Mucosa of rectum (tissue), 2 donors: ENCODE measurements around the gene SSNA1.
A peak's percentile ranks its signal among the peaks of the same experiment; 100 is the strongest.

Experiments
- H3K27ac ChIP-seq, 2 donors: one replicate each; pipeline ENCODE4 v1.7.0; 2013; ENCODE audit warnings: inconsistent platforms in 2 of 2, low read depth in 2 of 2, low read length in 2 of 2
- H3K27me3 ChIP-seq, 2 donors: one replicate each; pipeline ENCODE4 v1.7.0; 2013; ENCODE audit warnings: low read length in 2 of 2; ENCODE audit not compliant: control insufficient read depth in 2 of 2, insufficient read depth in 2 of 2
- H3K36me3 ChIP-seq, 2 donors: one replicate each; pipeline ENCODE4 v1.7.0; 2013; ENCODE audit warnings: low read length in 2 of 2; ENCODE audit not compliant: control insufficient read depth in 2 of 2, insufficient read depth in 2 of 2
- H3K4me1 ChIP-seq, 2 donors: one replicate each; pipeline ENCODE4 v1.7.0; 2013; ENCODE audit warnings: low read length in 2 of 2, mild to moderate bottlenecking in 1 of 2; ENCODE audit not compliant: control insufficient read depth in 2 of 2, insufficient read depth in 2 of 2
- H3K4me3 ChIP-seq, 2 donors: one replicate each; pipeline ENCODE4 v1.7.0; 2013; ENCODE audit warnings: low read length in 2 of 2
- H3K9ac ChIP-seq, 2 donors: one replicate each; pipeline ENCODE4 v1.7.0; 2013; ENCODE audit warnings: low read length in 2 of 2, low read depth in 1 of 2, mild to moderate bottlenecking in 1 of 2
- H3K9me3 ChIP-seq, 2 donors: one replicate each; pipeline ENCODE4 v1.7.0; 2013; ENCODE audit warnings: low read length in 2 of 2; ENCODE audit not compliant: control insufficient read depth in 2 of 2
- donor health status: healthy.
- donor health status: Normal muscosa, but diverticular disease.

Gene SSNA1

GRCh38 chr9:137185921-137186320 lies 2.6 kb upstream of the SSNA1 start:
- no peaks in the 10 kb centered on the region for H3K9me3 ChIP-seq
- H3K9ac ChIP-seq: no peak overlapping the region
- no peak overlapping the region for H3K4me3 ChIP-seq
- no peak overlapping the region for H3K27ac ChIP-seq
- peaks cover 49 to 52% of the 10 kb centered on the region in 2 donors for H3K36me3 ChIP-seq
- H3K4me1 ChIP-seq: peaks cover 35 to 39% of the 10 kb centered on the region in 2 donors
- no peaks in the 10 kb centered on the region for H3K27me3 ChIP-seq

GRCh38 chr9:137186385-137186784 lies 2.1 kb upstream of the SSNA1 start:
- Histone ChIP-seq H3K27ac (no peak overlapping the region), H3K9me3 (no peaks in the 10 kb centered on the region), H3K27me3 (no peaks in the 10 kb centered on the region), H3K9ac (no peak overlapping the region), H3K36me3 (peaks cover 50 to 52% of the 10 kb centered on the region in 2 donors), H3K4me1 (peaks cover 38 to 41% of the 10 kb centered on the region in 2 donors), H3K4me3 (peak overlapping the region in 1 of 2 donors; percentile 97)

GRCh38 chr9:137187386-137187785 lies 1.1 kb upstream of the SSNA1 start:
- H3K9me3 ChIP-seq: no peaks in the 10 kb centered on the region
- peak overlapping the region in 1 of 2 donors; percentile 86 for H3K9ac ChIP-seq
- H3K36me3 ChIP-seq: peaks cover 54 to 60% of the 10 kb centered on the region in 2 donors
- H3K4me1 ChIP-seq: peaks cover 38 to 41% of the 10 kb centered on the region in 2 donors
- no peak overlapping the region for H3K27ac ChIP-seq
- no peaks in the 10 kb centered on the region for H3K27me3 ChIP-seq
- H3K4me3 ChIP-seq: peak overlapping the region; percentile 84 to 97

- Histone ChIP-seq H3K4me1 (peaks cover 41% of the 10 kb centered on the region in 2 donors), H3K27ac (peak overlapping the region; percentile 94 to 97), H3K4me3 (peak overlapping the region; percentile 84 to 97), H3K9me3 (no peaks in the 10 kb centered on the region), H3K27me3 (no peaks in the 10 kb centered on the region), H3K36me3 (peaks cover 48 to 56% of the 10 kb centered on the region in 2 donors), H3K9ac (peak overlapping the region; percentile 86 to 91)
These were observed 388 bp upstream of the SSNA1 start for GRCh38 chr9:137188086-137188489.

GRCh38 chr9:137189297-137190295 lies 1.1 kb downstream of the SSNA1 start:
- peaks cover 47 to 48% of the 10 kb centered on the region in 2 donors for H3K4me1 ChIP-seq

GRCh38 chr9:137190315-137190856 lies 1.9 kb downstream of the SSNA1 start:
- H3K27ac ChIP-seq: peak overlapping the region; percentile 52 to 94
- H3K4me1 ChIP-seq: peaks cover 54 to 56% of the 10 kb centered on the region in 2 donors
- no peaks in the 10 kb centered on the region for H3K9me3 ChIP-seq
- peaks cover 34 to 42% of the 10 kb centered on the region in 2 donors for H3K36me3 ChIP-seq
- H3K4me3 ChIP-seq: peak overlapping the region; percentile 84 to 97
- H3K27me3 ChIP-seq: no peaks in the 10 kb centered on the region
- H3K9ac ChIP-seq: peak overlapping the region; percentile 86 to 88

More at GRCh38 chr9:137189297-137190295, 1.1 kb downstream of the SSNA1 start:
- Histone ChIP-seq H3K36me3 (peaks cover 38 to 44% of the 10 kb centered on the region in 2 donors), H3K9me3 (no peaks in the 10 kb centered on the region), H3K4me3 (peak overlapping the region; percentile 84 to 97), H3K27me3 (no peaks in the 10 kb centered on the region), H3K27ac (peak overlapping the region; percentile 94 to 97), H3K9ac (peak overlapping the region; percentile 86 to 88)

GRCh38 chr9:137191245-137191644 lies 2.8 kb downstream of the SSNA1 start:
- no peak overlapping the region for H3K4me3 ChIP-seq
- no peaks in the 10 kb centered on the region for H3K27me3 ChIP-seq
- no peak overlapping the region for H3K9ac ChIP-seq
- no peaks in the 10 kb centered on the region for H3K9me3 ChIP-seq
- peaks cover 28 to 33% of the 10 kb centered on the region in 2 donors for H3K36me3 ChIP-seq
- H3K27ac ChIP-seq: no peak overlapping the region
- H3K4me1 ChIP-seq: peaks cover 57 to 64% of the 10 kb centered on the region in 2 donors

- Histone ChIP-seq H3K4me3 (no peak overlapping the region), H3K4me1 (peaks cover 57 to 65% of the 10 kb centered on the region in 2 donors), H3K9me3 (no peaks in the 10 kb centered on the region), H3K27me3 (no peaks in the 10 kb centered on the region), H3K9ac (no peak overlapping the region), H3K36me3 (peaks cover 27 to 31% of the 10 kb centered on the region in 2 donors), H3K27ac (no peak overlapping the region)
These were observed 3.4 kb downstream of the SSNA1 start for GRCh38 chr9:137191691-137192447.

GRCh38 chr9:137192448-137192780 lies 3.9 kb downstream of the SSNA1 start:
- Histone ChIP-seq H3K9ac (no peak overlapping the region), H3K27ac (no peak overlapping the region), H3K27me3 (no peaks in the 10 kb centered on the region), H3K9me3 (no peaks in the 10 kb centered on the region), H3K4me3 (no peak overlapping the region), H3K36me3 (peaks cover 27% of the 10 kb centered on the region in 2 donors), H3K4me1 (peaks cover 52 to 61% of the 10 kb centered on the region in 2 donors)
